Measurements from ENCODE around the gene PCBP3. TPM values are rescaled to one million over a fixed set of nuclear protein-coding genes. Genes with fewer than 3 reads are reported as not detected.

PCBP3 gene
- total RNA-seq, 2 donors from 2014 or later, result 0.77 to 17.2 TPM

GRCh38 chr21:45862543-45863207 lies 219.2 kb downstream of the PCBP3 start:
- Histone ChIP-seq H3K4me3 (no peak overlapping the region), H3K27me3 (replicated peaks; ENCODE audit: insufficient read depth) (no peaks in the 10 kb centered on the region), H3K36me3 (no peaks in the 10 kb centered on the region), H3K9me3 (no peaks in the 10 kb centered on the region), H3K4me1 (replicated peaks) (no peaks in the 10 kb centered on the region), H3K27ac (no peak overlapping the region)
- DNase-seq (ENCODE audit: low spot score), result no peak
- no peak for TF ChIP-seq POLR2A (IDR thresholded peaks at IDR 0.05)
- intact Hi-C loops (cut with DNase I), result no loop called here
- WGBS, result 83% methylated on average over 9 of the region's 9 CpGs

- no peak overlapping the region for H3K27ac ChIP-seq
- 93% methylated on average over 17 of the region's 18 CpGs for WGBS
- no peaks in the 10 kb centered on the region for H3K4me1 ChIP-seq (replicated peaks)
- no peak for TF ChIP-seq POLR2A (IDR thresholded peaks at IDR 0.05)
- H3K4me3 ChIP-seq, result no peak overlapping the region
- H3K9me3 ChIP-seq, result no peaks in the 10 kb centered on the region
- no peak for DNase-seq (ENCODE audit: low spot score)
- intact Hi-C loops (cut with DNase I), result no loop called here
- no peaks in the 10 kb centered on the region for H3K27me3 ChIP-seq (replicated peaks; ENCODE audit: insufficient read depth)
- H3K36me3 ChIP-seq, result no peaks in the 10 kb centered on the region
These were observed 219.7 kb downstream of the PCBP3 start for GRCh38 chr21:45863267-45863666.

GRCh38 chr21:45863751-45864150 lies 220.2 kb downstream of the PCBP3 start:
- WGBS, result 87% methylated on average over 19 of the region's 19 CpGs
- no peak overlapping the region for H3K4me3 ChIP-seq
- H3K9me3 ChIP-seq, result no peaks in the 10 kb centered on the region
- DNase-seq (ENCODE audit: low spot score), result no peak
- no peak for TF ChIP-seq POLR2A (IDR thresholded peaks at IDR 0.05)
- no peak for TF ChIP-seq POLR2AphosphoS5 (IDR thresholded peaks at IDR 0.05)
- TF ChIP-seq CTCF (IDR thresholded peaks at IDR 0.05), result no peak
- H3K36me3 ChIP-seq, result no peaks in the 10 kb centered on the region
- H3K4me1 ChIP-seq (replicated peaks), result no peaks in the 10 kb centered on the region
- no peaks in the 10 kb centered on the region for H3K27me3 ChIP-seq (replicated peaks; ENCODE audit: insufficient read depth)
- no peak overlapping the region for H3K27ac ChIP-seq
- intact Hi-C loops (cut with DNase I), result no loop called here

- H3K27me3 ChIP-seq (replicated peaks; ENCODE audit: insufficient read depth), result no peaks in the 10 kb centered on the region
- H3K4me3 ChIP-seq, result no peak overlapping the region
- no peaks in the 10 kb centered on the region for H3K4me1 ChIP-seq (replicated peaks)
- no peak overlapping the region for H3K27ac ChIP-seq
- intact Hi-C loops (cut with DNase I), result no loop called here
- no peaks in the 10 kb centered on the region for H3K9me3 ChIP-seq
- TF ChIP-seq POLR2A (IDR thresholded peaks at IDR 0.05) (no peak), POLR2AphosphoS5 (IDR thresholded peaks at IDR 0.05) (no peak), CTCF (IDR thresholded peaks at IDR 0.05) (no peak)
- WGBS, result 67% methylated on average over 5 of the region's 5 CpGs
- H3K36me3 ChIP-seq, result no peaks in the 10 kb centered on the region
- DNase-seq (ENCODE audit: low spot score), result no peak
These were observed 220.9 kb downstream of the PCBP3 start for GRCh38 chr21:45864436-45864835.

- Histone ChIP-seq H3K4me3 (no peak overlapping the region), H3K9me3 (no peaks in the 10 kb centered on the region), H3K4me1 (replicated peaks) (no peaks in the 10 kb centered on the region), H3K27ac (no peak overlapping the region), H3K36me3 (no peaks in the 10 kb centered on the region), H3K27me3 (replicated peaks; ENCODE audit: insufficient read depth) (no peaks in the 10 kb centered on the region)
- intact Hi-C loops (cut with DNase I), result no loop called here
- DNase-seq (ENCODE audit: low spot score), result no peak
- TF ChIP-seq CTCF (IDR thresholded peaks at IDR 0.05) (no peak), POLR2A (IDR thresholded peaks at IDR 0.05) (no peak), POLR2AphosphoS5 (IDR thresholded peaks at IDR 0.05) (no peak)
- WGBS, result 77% methylated on average over 27 of the region's 27 CpGs
These were observed 221.7 kb downstream of the PCBP3 start for GRCh38 chr21:45865106-45865835.

- H3K27me3 ChIP-seq (replicated peaks; ENCODE audit: insufficient read depth), result no peaks in the 10 kb centered on the region
- no peaks in the 10 kb centered on the region for H3K4me1 ChIP-seq (replicated peaks)
- TF ChIP-seq POLR2AphosphoS5 (IDR thresholded peaks at IDR 0.05) (no peak), CTCF (IDR thresholded peaks at IDR 0.05) (no peak), POLR2A (IDR thresholded peaks at IDR 0.05) (no peak)
- H3K36me3 ChIP-seq, result no peaks in the 10 kb centered on the region
- no peak overlapping the region for H3K27ac ChIP-seq
- intact Hi-C loops (cut with DNase I), result no loop called here
- no peak overlapping the region for H3K4me3 ChIP-seq
- 71% methylated on average over 11 of the region's 11 CpGs for WGBS
- no peaks in the 10 kb centered on the region for H3K9me3 ChIP-seq
- DNase-seq (ENCODE audit: low spot score), result no peak
These were observed 223.0 kb downstream of the PCBP3 start for GRCh38 chr21:45866551-45866950.
